Vagina (tissue), 2 donors: ENCODE measurements around the gene ADAMTS16.

Experiments
- CTCF ChIP-seq, 3 experiments: fragments of 450-650 bp in 2 of 3; fragments of 200-600 bp in 1 of 3; sonication (generic) in 1 of 3; IDR thresholded peaks; one replicate each; pipeline ENCODE4 v1.5.1; 2017 to 2019; ENCODE audit warnings: antibody characterized with exemption in 3 of 3, mild to moderate bottlenecking in 2 of 3, moderate library complexity in 2 of 3
- POLR2AphosphoS5 ChIP-seq, 2 donors: sonication (generic); formaldehyde crosslinking; IDR thresholded peaks; one replicate each; pipeline ENCODE4 v1.9.0; 2017; ENCODE audit warnings: antibody characterized with exemption in 2 of 2, mild to moderate bottlenecking in 2 of 2, low read depth in 1 of 2; ENCODE audit not compliant: insufficient read depth in 1 of 2

- TF ChIP-seq POLR2AphosphoS5 (IDR thresholded peaks at IDR 0.05; ENCODE audit: insufficient read depth in 1 of 2, low read depth in 1 of 2) (no peak), CTCF (IDR thresholded peaks at IDR 0.05) (no peak)
Observed at GRCh38 chr5:5092149-5092548, 48.0 kb upstream of the ADAMTS16 start.
